ENCODE results near the gene HECTD4. TPM values are rescaled to one million over a fixed set of nuclear protein-coding genes. Genes with fewer than 3 reads are reported as not detected.

HECTD4 gene
- total and polyA plus RNA-seq, 9 of the 15 experiments (the other 6 are each of a cell fraction or from before 2014, with no cell fraction given): 3.5 to 33.3 (median 13.5) TPM

GRCh38 chr12:112353393-112353792 is 28.8 kb downstream of the HECTD4 start:
- DNase-seq (ENCODE audit: extremely low read depth in 1 of 4, low spot score in 3 of 4) (peak in 1 of 4 experiments; percentile 61), ATAC-seq (peak; percentile 24; the same call in 2 of the 3 replicates), FAIRE-seq (peak; percentile 35)
- no TSS peak for BruUV-seq (replicated peaks)
- 15% methylated on average over 3 of the region's 3 CpGs for WGBS (ENCODE audit: insufficient coverage, low coverage, missing lambda C conversion rate)
- no peaks in the 10 kb centered on the region for H3K27me3 ChIP-seq (ENCODE audit: control insufficient read depth in 2 of 2, insufficient read depth in 2 of 2, low read length in 2 of 2)
- H3K4me1 ChIP-seq (replicated peaks in 1 of 2; ENCODE audit: control insufficient read depth in 2 of 2, insufficient read depth in 2 of 2, low read length in 2 of 2): peaks cover 51 to 54% of the 10 kb centered on the region in 2 experiments
- peaks cover 65% of the 10 kb centered on the region for H3K79me2 ChIP-seq (ENCODE audit: control insufficient read depth, insufficient read depth, low read length)
- no peak overlapping the region for H2AFZ ChIP-seq (ENCODE audit: low read depth, low read length)
- H3K9ac ChIP-seq (ENCODE audit: insufficient read depth in 1 of 2, low read depth in 2 of 2, low read length in 2 of 2): 0 out of 4 replicates have a peak overlapping the region, but pooled peaks of 1 of the 2 experiments have one; percentile 22
- no peak overlapping the region for H3K4me3 ChIP-seq
- H3K4me2 ChIP-seq (ENCODE audit: insufficient read depth, low read length): no peak overlapping the region
- peak overlapping the region; percentile 65; the same call in 2 of the 3 replicates for H3K27ac ChIP-seq (ENCODE audit: extremely low read depth, low read depth, low read length)
- CTCF ChIA-PET (ENCODE audit: low intra/inter-chr PET ratio): no interaction called here
- no peaks in the 10 kb centered on the region for H3K36me3 ChIP-seq (ENCODE audit: control insufficient read depth, insufficient read depth, low read length)
- intact Hi-C loops (cut with micrococcal nuclease) (no loop called here), in situ Hi-C loops (cut with MboI) (no loop called here)
- H3K9me1 ChIP-seq (ENCODE audit: control insufficient read depth, insufficient read depth, low read length): no peaks in the 10 kb centered on the region
- POLR2A ChIA-PET: interaction anchor here (0.6 to 1.6 kb wide), 5 partner anchors 10 to 410 kb away, joined by 3 to 6 read pairs (median 3); partner anchors contain the start of gene TRAFD1
- peaks cover 6% of the 10 kb centered on the region; the same call in 1 of the 2 replicates for H4K20me1 ChIP-seq (replicated peaks; ENCODE audit: control insufficient read depth, insufficient read depth, low read length)
- no peaks in the 10 kb centered on the region for H3K9me3 ChIP-seq (replicated peaks; ENCODE audit: control insufficient read depth, insufficient read depth, low read depth, low read length)
- TF ChIP-seq, protein P1, sequence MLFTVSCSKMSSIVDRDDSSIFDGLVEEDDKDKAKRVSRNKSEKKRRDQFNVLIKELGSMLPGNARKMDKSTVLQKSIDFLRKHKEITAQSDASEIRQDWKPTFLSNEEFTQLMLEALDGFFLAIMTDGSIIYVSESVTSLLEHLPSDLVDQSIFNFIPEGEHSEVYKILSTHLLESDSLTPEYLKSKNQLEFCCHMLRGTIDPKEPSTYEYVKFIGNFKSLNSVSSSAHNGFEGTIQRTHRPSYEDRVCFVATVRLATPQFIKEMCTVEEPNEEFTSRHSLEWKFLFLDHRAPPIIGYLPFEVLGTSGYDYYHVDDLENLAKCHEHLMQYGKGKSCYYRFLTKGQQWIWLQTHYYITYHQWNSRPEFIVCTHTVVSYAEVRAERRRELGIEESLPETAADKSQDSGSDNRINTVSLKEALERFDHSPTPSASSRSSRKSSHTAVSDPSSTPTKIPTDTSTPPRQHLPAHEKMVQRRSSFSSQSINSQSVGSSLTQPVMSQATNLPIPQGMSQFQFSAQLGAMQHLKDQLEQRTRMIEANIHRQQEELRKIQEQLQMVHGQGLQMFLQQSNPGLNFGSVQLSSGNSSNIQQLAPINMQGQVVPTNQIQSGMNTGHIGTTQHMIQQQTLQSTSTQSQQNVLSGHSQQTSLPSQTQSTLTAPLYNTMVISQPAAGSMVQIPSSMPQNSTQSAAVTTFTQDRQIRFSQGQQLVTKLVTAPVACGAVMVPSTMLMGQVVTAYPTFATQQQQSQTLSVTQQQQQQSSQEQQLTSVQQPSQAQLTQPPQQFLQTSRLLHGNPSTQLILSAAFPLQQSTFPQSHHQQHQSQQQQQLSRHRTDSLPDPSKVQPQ (CRISPR knock-in tag; IDR thresholded peaks at IDR 0.05; ENCODE audit: borderline replicate concordance): no peak
- TF ChIP-seq ADNP (tag; IDR thresholded peaks at IDR 0.05) (peak; percentile 99), GTF3C2 (IDR thresholded peaks at IDR 0.05; ENCODE audit: borderline replicate concordance, extremely low read depth, insufficient read length) (peak; percentile 86), SMARCE1 (IDR thresholded peaks at IDR 0.05) (0 out of 2 replicates have a peak, but pooled peaks have one; percentile 45), CREM (IDR thresholded peaks at IDR 0.05; ENCODE audit: low read depth) (0 out of 2 replicates have a peak, but pooled peaks have one; percentile 13), CC2D1A (IDR thresholded peaks at IDR 0.05) (0 out of 2 replicates have a peak, but pooled peaks have one; percentile 30), TBP (optimal IDR thresholded peaks at IDR 0.05; ENCODE audit: low read depth, low read length) (peak; percentile 23), ZNF384 (IDR thresholded peaks at IDR 0.05; ENCODE audit: low read depth, low read length) (no peak), C11orf30 (IDR thresholded peaks at IDR 0.05; ENCODE audit: low read depth) (peak; percentile 44), NFE2 (IDR thresholded peaks at IDR 0.05; ENCODE audit: low read depth) (peak; percentile 63)
- TF ChIP-seq, protein P2, sequence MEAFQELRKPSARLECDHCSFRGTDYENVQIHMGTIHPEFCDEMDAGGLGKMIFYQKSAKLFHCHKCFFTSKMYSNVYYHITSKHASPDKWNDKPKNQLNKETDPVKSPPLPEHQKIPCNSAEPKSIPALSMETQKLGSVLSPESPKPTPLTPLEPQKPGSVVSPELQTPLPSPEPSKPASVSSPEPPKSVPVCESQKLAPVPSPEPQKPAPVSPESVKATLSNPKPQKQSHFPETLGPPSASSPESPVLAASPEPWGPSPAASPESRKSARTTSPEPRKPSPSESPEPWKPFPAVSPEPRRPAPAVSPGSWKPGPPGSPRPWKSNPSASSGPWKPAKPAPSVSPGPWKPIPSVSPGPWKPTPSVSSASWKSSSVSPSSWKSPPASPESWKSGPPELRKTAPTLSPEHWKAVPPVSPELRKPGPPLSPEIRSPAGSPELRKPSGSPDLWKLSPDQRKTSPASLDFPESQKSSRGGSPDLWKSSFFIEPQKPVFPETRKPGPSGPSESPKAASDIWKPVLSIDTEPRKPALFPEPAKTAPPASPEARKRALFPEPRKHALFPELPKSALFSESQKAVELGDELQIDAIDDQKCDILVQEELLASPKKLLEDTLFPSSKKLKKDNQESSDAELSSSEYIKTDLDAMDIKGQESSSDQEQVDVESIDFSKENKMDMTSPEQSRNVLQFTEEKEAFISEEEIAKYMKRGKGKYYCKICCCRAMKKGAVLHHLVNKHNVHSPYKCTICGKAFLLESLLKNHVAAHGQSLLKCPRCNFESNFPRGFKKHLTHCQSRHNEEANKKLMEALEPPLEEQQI (IDR thresholded peaks at IDR 0.05): 0 out of 2 replicates have a peak, but pooled peaks have one; percentile 26
- TF ChIP-seq, protein P3, sequence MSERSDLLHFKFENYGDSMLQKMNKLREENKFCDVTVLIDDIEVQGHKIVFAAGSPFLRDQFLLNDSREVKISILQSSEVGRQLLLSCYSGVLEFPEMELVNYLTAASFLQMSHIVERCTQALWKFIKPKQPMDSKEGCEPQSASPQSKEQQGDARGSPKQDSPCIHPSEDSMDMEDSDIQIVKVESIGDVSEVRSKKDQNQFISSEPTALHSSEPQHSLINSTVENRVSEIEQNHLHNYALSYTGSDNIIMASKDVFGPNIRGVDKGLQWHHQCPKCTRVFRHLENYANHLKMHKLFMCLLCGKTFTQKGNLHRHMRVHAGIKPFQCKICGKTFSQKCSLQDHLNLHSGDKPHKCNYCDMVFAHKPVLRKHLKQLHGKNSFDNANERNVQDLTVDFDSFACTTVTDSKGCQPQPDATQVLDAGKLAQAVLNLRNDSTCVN (CRISPR knock-in tag; IDR thresholded peaks at IDR 0.05): no peak

All from K562 (cell line).